MM.1S (cell line): ENCODE data around the gene NALCN.

ENCODE experiments used
- DNase-seq: peaks from one replicate; pipeline ENCODE4 v3.0.0-alpha.2; 2015
- H2AFZ ChIP-seq: fragments of 300-600 bp; sonication (generic); 2 replicates; pipeline ENCODE4 v1.6.0; 2016; ENCODE audit warnings: antibody characterized with exemption, low read length
- H3F3A ChIP-seq: fragments of 300-600 bp; sonication (generic); 2 replicates; pipeline ENCODE4 v1.6.1; 2016; ENCODE audit warnings: mild to moderate bottlenecking, antibody characterized with exemption, low read length, moderate library complexity, mixed read lengths; ENCODE audit not compliant: insufficient read depth
- H3K27ac ChIP-seq: fragments of 300-600 bp; sonication (generic); 2 replicates; pipeline ENCODE4 v1.5.1; 2016; ENCODE audit warnings: mild to moderate bottlenecking, low read length
- H3K27me3 ChIP-seq: fragments of 300-600 bp; sonication (generic); replicated peaks from 2 replicates; pipeline ENCODE4 v1.6.0; 2016; ENCODE audit warnings: low read length; ENCODE audit not compliant: insufficient read depth
- H3K36me3 ChIP-seq: fragments of 300-600 bp; sonication (generic); replicated peaks from 2 replicates; pipeline ENCODE4 v1.6.1; 2016; ENCODE audit warnings: mild to moderate bottlenecking, low read length, mixed read lengths; ENCODE audit not compliant: insufficient read depth
- H3K4me1 ChIP-seq: fragments of 300-600 bp; sonication (generic); 2 replicates; pipeline ENCODE4 v1.6.1; 2016; ENCODE audit warnings: low read length, mixed read lengths
- H3K4me2 ChIP-seq: fragments of 300-600 bp; sonication (generic); 2 replicates; pipeline ENCODE4 v1.6.0; 2016; ENCODE audit warnings: low read depth, low read length
- H3K4me3 ChIP-seq: fragments of 300-600 bp; sonication (generic); 2 replicates; pipeline ENCODE4 v1.5.1; 2016; ENCODE audit warnings: low read length, mixed read lengths
- H3K79me2 ChIP-seq: fragments of 300-600 bp; sonication (generic); 2 replicates; pipeline ENCODE4 v1.6.1; 2016; ENCODE audit warnings: mixed run types, low read length, mixed read lengths
- H3K9ac ChIP-seq: fragments of 300-600 bp; sonication (generic); 2 replicates; pipeline ENCODE4 v1.6.1; 2016; ENCODE audit warnings: low read length, mixed read lengths
- H3K9me2 ChIP-seq: fragments of 300-600 bp; sonication (generic); replicated peaks from 2 replicates; pipeline ENCODE4 v1.6.1; 2016; ENCODE audit warnings: mild to moderate bottlenecking, low read length, mixed read lengths; ENCODE audit not compliant: insufficient read depth
- H3K9me3 ChIP-seq: fragments of 300-600 bp; sonication (generic); replicated peaks from 2 replicates; pipeline ENCODE4 v1.6.1; 2016; ENCODE audit warnings: mild to moderate bottlenecking, low read length, mixed read lengths; ENCODE audit not compliant: insufficient read depth
- H4K20me1 ChIP-seq: fragments of 300-600 bp; sonication (generic); 2 replicates; pipeline ENCODE4 v1.6.1; 2016; ENCODE audit warnings: mild to moderate bottlenecking, low read length, moderate library complexity, mixed read lengths; ENCODE audit not compliant: insufficient read depth
- EZH2 ChIP-seq: fragments of 300-600 bp; sonication (generic); optimal IDR thresholded peaks from 2 replicates; pipeline ENCODE3; 2017; ENCODE audit warnings: low read depth, mild to moderate bottlenecking, antibody characterized with exemption, low read length, mixed read lengths
- EZH2phosphoT487 ChIP-seq: fragments of 300-600 bp; sonication (generic); IDR thresholded peaks from 2 replicates; pipeline ENCODE4 v1.6.1; 2018; ENCODE audit warnings: antibody characterized with exemption, low read length
- TF ChIP-seq, protein P1 (sequence below): fragments of 300-600 bp; sonication (generic); IDR thresholded peaks from 2 replicates; pipeline ENCODE4 v1.5.1; 2016; ENCODE audit warnings: antibody characterized with exemption, low read length, mixed read lengths

NALCN gene

DNA sequence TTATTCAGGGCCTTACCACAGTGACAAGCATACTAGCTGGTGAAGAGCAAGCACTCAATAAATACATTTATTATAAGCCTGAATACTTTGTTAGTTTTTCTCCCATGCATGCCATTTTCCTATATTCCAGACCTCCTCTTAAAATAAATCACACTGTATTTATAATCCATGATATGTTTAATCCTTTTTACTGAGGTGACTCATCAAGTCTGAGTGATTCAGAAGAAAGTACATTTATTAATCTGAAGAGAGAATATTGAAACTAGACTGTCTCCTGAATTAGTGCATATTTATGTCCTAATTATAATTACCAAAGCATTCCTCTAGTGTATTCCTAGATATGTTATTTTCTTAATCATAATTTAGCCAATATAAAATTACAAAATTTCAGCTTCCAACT lies 323.3 kb downstream of the NALCN start:
- Histone ChIP-seq H3K9me2 (no peaks in the 10 kb centered on the region), H3K79me2 (no peaks in the 10 kb centered on the region), H3K27ac (no peak overlapping the region), H3K27me3 (no peaks in the 10 kb centered on the region), H3K9ac (no peak overlapping the region), H3K4me2 (no peak overlapping the region), H2AFZ (no peak overlapping the region), H3K4me3 (no peak overlapping the region), H4K20me1 (no peaks in the 10 kb centered on the region), H3F3A (no peaks in the 10 kb centered on the region), H3K4me1 (no peaks in the 10 kb centered on the region), H3K36me3 (no peaks in the 10 kb centered on the region), H3K9me3 (no peaks in the 10 kb centered on the region)
- no peak for DNase-seq
- TF ChIP-seq EZH2 (no peak), EZH2phosphoT487 (no peak)
- TF ChIP-seq, protein P1, sequence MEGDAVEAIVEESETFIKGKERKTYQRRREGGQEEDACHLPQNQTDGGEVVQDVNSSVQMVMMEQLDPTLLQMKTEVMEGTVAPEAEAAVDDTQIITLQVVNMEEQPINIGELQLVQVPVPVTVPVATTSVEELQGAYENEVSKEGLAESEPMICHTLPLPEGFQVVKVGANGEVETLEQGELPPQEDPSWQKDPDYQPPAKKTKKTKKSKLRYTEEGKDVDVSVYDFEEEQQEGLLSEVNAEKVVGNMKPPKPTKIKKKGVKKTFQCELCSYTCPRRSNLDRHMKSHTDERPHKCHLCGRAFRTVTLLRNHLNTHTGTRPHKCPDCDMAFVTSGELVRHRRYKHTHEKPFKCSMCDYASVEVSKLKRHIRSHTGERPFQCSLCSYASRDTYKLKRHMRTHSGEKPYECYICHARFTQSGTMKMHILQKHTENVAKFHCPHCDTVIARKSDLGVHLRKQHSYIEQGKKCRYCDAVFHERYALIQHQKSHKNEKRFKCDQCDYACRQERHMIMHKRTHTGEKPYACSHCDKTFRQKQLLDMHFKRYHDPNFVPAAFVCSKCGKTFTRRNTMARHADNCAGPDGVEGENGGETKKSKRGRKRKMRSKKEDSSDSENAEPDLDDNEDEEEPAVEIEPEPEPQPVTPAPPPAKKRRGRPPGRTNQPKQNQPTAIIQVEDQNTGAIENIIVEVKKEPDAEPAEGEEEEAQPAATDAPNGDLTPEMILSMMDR, result no peak

DNA sequence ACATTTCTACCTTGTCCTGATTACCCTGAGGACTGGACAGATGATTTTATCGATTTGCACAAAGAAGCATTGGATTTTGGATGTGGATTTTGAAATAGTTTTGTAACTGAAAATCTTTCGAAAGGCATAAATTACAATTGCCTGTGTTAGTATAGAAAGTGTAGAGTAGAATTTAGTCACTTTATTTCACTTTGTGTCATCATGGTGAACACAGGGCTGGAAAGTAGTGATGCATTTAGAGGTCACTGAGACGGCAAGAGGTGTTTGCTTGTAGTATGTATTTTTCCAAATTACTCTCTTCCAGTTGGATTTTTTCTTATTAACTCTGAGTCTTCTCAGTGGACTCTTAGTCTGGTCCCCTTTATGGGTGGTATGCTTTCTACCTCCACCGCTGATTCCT lies 326.0 kb downstream of the NALCN start:
- no peak overlapping the region for H3K4me3 ChIP-seq
- no peaks in the 10 kb centered on the region for H3K9me2 ChIP-seq
- no peak overlapping the region for H3K27ac ChIP-seq
- no peaks in the 10 kb centered on the region for H3K27me3 ChIP-seq
- no peak for DNase-seq
- H3K9me3 ChIP-seq, result no peaks in the 10 kb centered on the region
- no peak overlapping the region for H3K4me2 ChIP-seq
- TF ChIP-seq EZH2 (no peak), EZH2phosphoT487 (no peak)
- TF ChIP-seq, protein P1, result no peak
- no peaks in the 10 kb centered on the region for H3K4me1 ChIP-seq
- no peaks in the 10 kb centered on the region for H3K79me2 ChIP-seq
- no peaks in the 10 kb centered on the region for H3K36me3 ChIP-seq
- H4K20me1 ChIP-seq, result no peaks in the 10 kb centered on the region
- no peaks in the 10 kb centered on the region for H3F3A ChIP-seq
- no peak overlapping the region for H3K9ac ChIP-seq
- H2AFZ ChIP-seq, result no peak overlapping the region

DNA sequence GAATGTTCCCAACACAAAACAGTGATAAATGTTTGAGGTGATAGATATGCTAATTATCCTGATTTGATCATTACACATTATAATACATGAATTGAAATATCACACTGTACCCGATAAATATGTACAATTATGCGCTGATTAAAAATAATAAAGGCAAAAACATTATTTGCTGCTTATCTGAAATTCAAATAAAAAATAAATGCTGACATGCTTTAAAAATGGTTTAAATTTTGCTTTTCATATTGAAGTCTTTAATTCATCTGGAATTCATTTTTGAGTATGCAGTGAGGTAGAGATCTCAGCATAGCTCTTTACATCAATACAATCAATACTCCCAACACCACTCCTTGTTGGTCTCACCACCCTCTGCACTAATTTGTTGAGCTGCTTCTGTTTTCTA lies 330.8 kb downstream of the NALCN start:
- Histone ChIP-seq H2AFZ (no peak overlapping the region), H3K36me3 (no peaks in the 10 kb centered on the region), H3K79me2 (no peaks in the 10 kb centered on the region), H3K4me1 (no peaks in the 10 kb centered on the region), H3K9me3 (no peaks in the 10 kb centered on the region), H3K9ac (no peak overlapping the region), H3F3A (no peaks in the 10 kb centered on the region), H3K4me2 (no peak overlapping the region), H3K27me3 (no peaks in the 10 kb centered on the region), H3K9me2 (no peaks in the 10 kb centered on the region), H3K27ac (no peak overlapping the region), H4K20me1 (no peaks in the 10 kb centered on the region), H3K4me3 (no peak overlapping the region)
- TF ChIP-seq EZH2phosphoT487 (no peak), EZH2 (no peak)
- TF ChIP-seq, protein P1, result no peak
- DNase-seq, result no peak
